MCF 10A (cell line): ENCODE results near the gene GALNT14. TPM values are rescaled to one million over a fixed set of nuclear protein-coding genes. Genes with fewer than 3 reads are reported as not detected.

Experiments used
- BruUV-seq: library from RNA; stranded (reverse); fragments of 400-500 nt; replicated peaks from 2 replicates; lab custom pipeline; 2021; lab: Mats Ljungman, UMichigan
- CTCF ChIA-PET: fragments of 300-600 bp; sonication (Branson Sonifier 250); formaldehyde crosslinking; extraction: SDS; loops from one replicate; lab custom pipeline; 2021; ENCODE audit warnings: antibody characterized with exemption, inconsistent platforms; lab: Yijun Ruan, JAX
- POLR2A ChIA-PET: fragments of 300-600, 350-650 bp; sonication (Branson Sonifier 250); formaldehyde crosslinking; extraction: SDS; loops from one replicate; lab custom pipeline; 2020; ENCODE audit warnings: antibody characterized with exemption, inconsistent platforms; lab: Yijun Ruan, JAX
- DNase-seq: peaks from one replicate; pipeline ENCODE4 v3.0.0-alpha.2; 2018; ENCODE audit not compliant: unreplicated experiment
- H3K27ac Mint-ChIP-seq: one replicate; pipeline ENCODE4 v1.8.0; 2022; ENCODE audit warnings: mild to moderate bottlenecking, low read depth, mixed read lengths; ENCODE audit not compliant: unreplicated experiment
- H3K27me3 Mint-ChIP-seq: one replicate; pipeline ENCODE4 v1.8.0; 2022; ENCODE audit warnings: mixed read lengths; ENCODE audit not compliant: insufficient read depth, unreplicated experiment
- H3K36me3 Mint-ChIP-seq: one replicate; pipeline ENCODE4 v1.8.0; 2022; ENCODE audit warnings: mild to moderate bottlenecking, moderate library complexity, mixed read lengths; ENCODE audit not compliant: insufficient read depth, unreplicated experiment
- H3K4me1 Mint-ChIP-seq: one replicate; pipeline ENCODE4 v1.8.0; 2022; ENCODE audit warnings: mixed read lengths; ENCODE audit not compliant: insufficient read depth, unreplicated experiment
- H3K4me3 Mint-ChIP-seq: one replicate; pipeline ENCODE4 v1.8.0; 2022; ENCODE audit warnings: mild to moderate bottlenecking, moderate library complexity, mixed read lengths; ENCODE audit not compliant: unreplicated experiment
- H3K9me3 Mint-ChIP-seq: one replicate; pipeline ENCODE4 v1.8.0; 2022; ENCODE audit warnings: mixed read lengths; ENCODE audit not compliant: unreplicated experiment
- intact Hi-C: fragments of 100-400 bp; cut with micrococcal nuclease; formaldehyde crosslinking; loops from 2 replicates; pipeline ENCODE4 v1.14.1; 2022
- total RNA-seq: library from RNA; stranded (reverse); gene quantifications from 2 replicates; pipeline ENCODE4 v1.2.3, GENCODE V29; 2022
- TF ChIP-seq, protein P1 (sequence below): fragments of 200-600 bp; IDR thresholded peaks from one replicate; pipeline ENCODE4 v1.8.0; 2022; ENCODE audit warnings: antibody characterized with exemption, mild to moderate bottlenecking; ENCODE audit not compliant: unreplicated experiment

GALNT14 gene
- total RNA-seq, 1 experiment from 2014 or later: 4.6 TPM

DNA sequence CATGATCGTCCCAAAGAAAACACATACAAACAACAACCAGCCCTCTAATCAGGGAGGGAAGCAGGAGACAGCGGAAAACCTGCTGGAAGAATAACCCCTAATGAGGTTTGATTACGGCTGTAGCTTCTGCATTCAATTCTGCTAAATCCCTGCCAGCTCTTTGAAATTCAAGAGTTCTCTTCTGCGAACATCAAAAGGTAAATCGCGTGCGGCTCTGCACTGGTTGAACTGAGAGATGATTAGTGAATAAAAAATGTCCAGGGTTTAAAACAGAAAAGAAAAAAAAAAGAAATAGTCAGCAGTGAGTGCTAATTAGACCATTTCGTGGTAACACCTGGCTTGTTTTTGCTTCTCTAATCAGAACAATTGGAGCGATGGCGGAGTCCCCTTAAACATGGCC is 178.0 kb downstream of the GALNT14 start:
- TF ChIP-seq, protein P1, sequence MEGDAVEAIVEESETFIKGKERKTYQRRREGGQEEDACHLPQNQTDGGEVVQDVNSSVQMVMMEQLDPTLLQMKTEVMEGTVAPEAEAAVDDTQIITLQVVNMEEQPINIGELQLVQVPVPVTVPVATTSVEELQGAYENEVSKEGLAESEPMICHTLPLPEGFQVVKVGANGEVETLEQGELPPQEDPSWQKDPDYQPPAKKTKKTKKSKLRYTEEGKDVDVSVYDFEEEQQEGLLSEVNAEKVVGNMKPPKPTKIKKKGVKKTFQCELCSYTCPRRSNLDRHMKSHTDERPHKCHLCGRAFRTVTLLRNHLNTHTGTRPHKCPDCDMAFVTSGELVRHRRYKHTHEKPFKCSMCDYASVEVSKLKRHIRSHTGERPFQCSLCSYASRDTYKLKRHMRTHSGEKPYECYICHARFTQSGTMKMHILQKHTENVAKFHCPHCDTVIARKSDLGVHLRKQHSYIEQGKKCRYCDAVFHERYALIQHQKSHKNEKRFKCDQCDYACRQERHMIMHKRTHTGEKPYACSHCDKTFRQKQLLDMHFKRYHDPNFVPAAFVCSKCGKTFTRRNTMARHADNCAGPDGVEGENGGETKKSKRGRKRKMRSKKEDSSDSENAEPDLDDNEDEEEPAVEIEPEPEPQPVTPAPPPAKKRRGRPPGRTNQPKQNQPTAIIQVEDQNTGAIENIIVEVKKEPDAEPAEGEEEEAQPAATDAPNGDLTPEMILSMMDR: no peak
- Mint-ChIP-seq H3K27ac (no peak overlapping the region), H3K4me1 (no peaks in the 10 kb centered on the region), H3K4me3 (no peak overlapping the region), H3K27me3 (no peaks in the 10 kb centered on the region), H3K36me3 (no peaks in the 10 kb centered on the region), H3K9me3 (no peaks in the 10 kb centered on the region)
- BruUV-seq: no TSS peak
- CTCF ChIA-PET: interaction anchor here (0.6 kb wide), 1 partner anchor 325 kb away, joined by 3 read pairs; no protein-coding TSS in a partner anchor
- intact Hi-C loops: no loop called here
- POLR2A ChIA-PET: no interaction called here
- no peak for DNase-seq

DNA sequence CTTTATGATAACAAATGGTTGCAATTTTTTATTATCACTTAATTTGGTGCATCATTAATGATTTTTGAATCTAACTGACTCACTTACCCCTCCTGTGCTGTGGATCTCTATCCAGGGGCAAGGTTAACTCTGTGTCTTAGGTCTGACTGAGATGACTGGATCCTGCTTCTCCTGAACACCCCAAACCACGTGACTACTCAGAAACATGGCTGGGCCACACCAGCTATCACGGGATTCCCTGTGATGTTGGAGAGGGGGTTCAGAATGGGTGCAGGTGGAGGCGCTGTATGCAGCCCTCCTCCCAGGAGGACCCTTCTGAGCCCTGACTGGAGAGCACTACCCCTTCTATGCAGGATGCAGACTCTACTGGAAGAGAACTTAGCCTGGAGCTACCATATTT is 178.6 kb downstream of the GALNT14 start:
- POLR2A ChIA-PET: no interaction called here
- DNase-seq: no peak
- intact Hi-C loops: no loop called here
- Mint-ChIP-seq H3K9me3 (no peaks in the 10 kb centered on the region), H3K36me3 (no peaks in the 10 kb centered on the region), H3K4me1 (no peaks in the 10 kb centered on the region), H3K27me3 (no peaks in the 10 kb centered on the region), H3K27ac (no peak overlapping the region), H3K4me3 (no peak overlapping the region)
- BruUV-seq: no TSS peak
- TF ChIP-seq, protein P1: no peak
- CTCF ChIA-PET: no interaction called here

DNA sequence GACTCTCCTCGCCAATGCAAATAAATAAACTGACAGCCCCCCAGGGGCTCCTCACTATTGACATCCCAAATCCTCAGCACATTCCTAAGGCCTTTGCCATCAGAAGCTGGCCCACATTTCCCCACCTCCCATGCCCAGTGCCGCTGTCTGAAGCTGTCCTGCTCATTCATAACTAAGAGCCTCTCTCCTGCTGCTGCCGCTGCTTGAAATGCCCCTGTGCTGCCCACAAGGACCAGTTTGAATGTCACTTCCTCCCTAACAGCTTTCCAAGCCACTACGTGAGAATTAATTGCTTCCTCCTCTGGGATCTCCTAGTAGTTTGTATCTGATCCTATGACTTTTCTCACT is 179.3 kb downstream of the GALNT14 start:
- Mint-ChIP-seq H3K27ac (no peak overlapping the region), H3K36me3 (no peaks in the 10 kb centered on the region), H3K27me3 (no peaks in the 10 kb centered on the region), H3K4me1 (no peaks in the 10 kb centered on the region), H3K9me3 (no peaks in the 10 kb centered on the region), H3K4me3 (no peak overlapping the region)
- CTCF ChIA-PET: no interaction called here
- POLR2A ChIA-PET: interaction anchor here (0.7 kb wide), 1 partner anchor 167 kb away, joined by 3 read pairs; no protein-coding TSS in a partner anchor
- intact Hi-C loops: no loop called here
- no TSS peak for BruUV-seq
- DNase-seq: no peak
- TF ChIP-seq, protein P1: no peak

DNA sequence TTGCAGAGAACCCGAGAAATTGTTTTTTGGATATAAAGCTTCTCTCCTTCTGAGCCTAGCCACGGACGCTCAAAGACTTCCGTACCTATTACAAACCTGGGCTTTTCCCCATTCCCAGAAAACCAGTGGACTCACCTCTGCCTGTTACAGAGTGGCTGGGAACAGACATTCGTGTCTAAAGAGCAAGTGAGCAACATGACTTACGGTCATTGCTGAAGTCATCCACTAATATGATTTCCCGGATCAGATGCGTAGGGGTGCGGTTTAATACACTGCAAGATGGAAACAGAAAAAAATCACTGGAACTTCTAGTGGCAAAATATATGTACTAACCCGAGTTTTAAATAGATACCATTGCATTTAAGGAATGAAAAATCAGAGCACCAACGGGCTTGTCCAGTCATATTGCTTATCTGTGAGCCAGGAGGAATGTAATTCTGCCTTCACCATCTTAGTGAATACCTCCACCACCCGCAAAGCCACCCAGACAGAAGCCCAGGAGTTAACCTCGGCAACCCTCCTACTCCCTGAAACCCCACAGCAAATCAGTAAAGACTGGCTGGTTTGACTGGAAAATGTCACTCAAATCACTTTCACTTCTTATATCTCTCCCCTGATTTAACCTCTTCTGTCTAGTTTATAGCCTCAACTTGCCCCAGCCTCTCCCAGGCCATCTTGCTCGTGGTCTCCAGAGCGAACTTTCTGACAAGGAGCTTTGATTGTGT is 179.9 kb downstream of the GALNT14 start:
- no TSS peak for BruUV-seq
- DNase-seq: no peak
- ChIA-PET CTCF (no interaction called here), POLR2A (interaction anchor here (0.6 to 1.5 kb wide), 3 partner anchors 9 to 167 kb away, joined by 3 read pairs; no protein-coding TSS in a partner anchor)
- Mint-ChIP-seq H3K9me3 (no peaks in the 10 kb centered on the region), H3K27ac (no peak overlapping the region), H3K36me3 (no peaks in the 10 kb centered on the region), H3K27me3 (no peaks in the 10 kb centered on the region), H3K4me1 (no peaks in the 10 kb centered on the region), H3K4me3 (no peak overlapping the region)
- TF ChIP-seq, protein P1: no peak
- intact Hi-C loops: no loop called here
